HTERT RPE-1 (cell line): ENCODE results near the gene KCTD5.

ENCODE experiments used
- in situ Hi-C: fragments of 300-500 bp; cut with MboI; formaldehyde crosslinking; loops from 4 replicates; pipeline ENCODE4 v1.14.3; 2020; ENCODE audit warnings: low sequenced_read_pairs

The KCTD5 gene

DNA sequence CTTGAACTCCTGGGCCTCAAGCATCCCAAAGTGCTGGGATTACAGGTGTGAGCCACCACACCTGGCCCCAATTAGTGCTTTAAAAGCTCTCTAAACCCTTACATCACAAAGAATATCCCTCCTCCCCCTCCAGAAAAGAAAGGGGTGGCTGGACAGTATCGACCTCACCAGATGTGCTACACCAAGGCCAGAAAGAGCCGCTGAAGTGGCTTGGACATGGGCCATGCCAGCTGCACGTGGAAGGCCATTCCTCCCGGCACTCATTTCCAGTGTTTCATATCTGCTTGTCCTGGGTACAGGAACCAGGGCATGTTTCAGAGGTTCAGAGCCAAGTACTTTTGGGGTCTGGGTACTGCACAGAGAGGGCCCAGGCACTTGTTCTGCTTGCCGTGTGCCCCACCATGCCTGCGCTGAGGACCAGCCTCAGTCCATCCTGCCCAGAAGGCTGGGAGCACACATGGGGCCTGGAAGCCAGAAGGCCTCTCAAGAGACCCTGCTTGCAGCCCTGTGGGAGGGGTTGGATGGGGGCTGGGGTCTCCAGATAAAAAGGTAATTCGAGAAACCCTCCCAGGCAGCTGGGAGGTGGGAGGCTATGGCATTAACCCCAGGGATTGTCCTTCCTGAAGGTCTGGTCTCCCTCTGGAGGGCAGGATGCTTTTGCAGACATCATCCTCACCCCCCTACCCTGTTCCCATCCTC lies 66.6 kb downstream of the KCTD5 start:
- in situ Hi-C loops = no loop called here

DNA sequence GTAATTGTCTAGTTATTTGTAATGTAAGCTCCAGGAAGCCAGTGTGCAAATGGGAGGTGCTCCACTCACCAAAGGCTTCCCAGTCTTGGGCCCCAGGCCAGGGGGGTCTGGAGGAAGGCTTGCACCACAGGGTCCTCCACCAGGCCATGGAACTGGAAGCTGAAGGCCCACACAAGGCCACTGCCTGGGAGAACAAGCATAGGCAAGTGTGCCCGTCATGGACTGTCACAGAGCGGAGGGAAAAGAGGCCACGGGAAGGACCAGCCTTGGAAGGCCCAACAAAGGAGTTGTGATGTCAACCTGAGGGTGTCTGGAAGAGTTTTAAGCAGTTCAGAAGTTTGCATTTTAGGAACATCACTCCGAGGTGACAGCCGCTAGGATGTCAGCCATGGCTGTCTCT lies 67.2 kb downstream of the KCTD5 start:
- in situ Hi-C loops = no loop called here

DNA sequence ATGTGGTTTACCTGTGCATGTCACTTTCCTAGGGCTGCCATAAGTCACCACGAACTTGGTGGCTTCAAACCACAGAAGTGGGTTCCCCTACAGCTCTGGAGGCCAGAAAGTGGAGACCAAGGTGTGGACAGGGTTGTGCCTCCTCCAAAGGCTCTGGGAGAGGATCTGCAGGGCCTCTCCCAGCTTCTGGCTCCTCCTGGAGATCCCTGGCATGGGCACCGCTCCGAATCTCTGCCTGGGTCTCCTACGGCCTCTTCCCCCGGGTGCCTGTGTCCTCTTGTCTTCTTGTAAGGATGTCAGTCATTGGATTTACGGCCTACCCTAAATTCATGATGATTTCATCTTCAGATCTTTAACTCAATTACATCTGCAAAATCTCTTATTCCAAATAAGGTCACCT lies 67.6 kb downstream of the KCTD5 start:
- in situ Hi-C loops = no loop called here

DNA sequence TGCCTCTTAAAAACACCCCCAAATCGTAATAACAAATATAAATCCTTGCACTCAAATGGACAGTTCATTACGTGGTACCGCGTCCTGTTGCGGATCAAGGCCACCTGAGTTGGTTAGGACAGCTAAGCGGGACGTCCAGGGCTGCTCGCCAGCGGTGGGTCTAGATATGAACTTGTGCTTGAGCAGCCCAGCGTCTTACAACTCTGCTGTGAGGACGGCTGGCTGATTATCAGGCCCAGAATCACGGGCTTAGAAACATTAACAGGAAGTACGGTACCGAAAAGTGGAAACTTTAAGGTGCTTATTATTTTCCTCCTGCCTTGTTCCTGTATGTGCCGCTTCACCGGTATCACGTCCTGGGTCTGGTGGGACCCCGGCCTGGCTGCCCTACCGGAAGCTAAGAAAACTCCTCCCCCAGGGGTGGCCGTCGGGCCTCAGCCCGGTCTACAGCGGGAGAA lies 69.3 kb downstream of the KCTD5 start:
- in situ Hi-C loops = no loop called here

DNA sequence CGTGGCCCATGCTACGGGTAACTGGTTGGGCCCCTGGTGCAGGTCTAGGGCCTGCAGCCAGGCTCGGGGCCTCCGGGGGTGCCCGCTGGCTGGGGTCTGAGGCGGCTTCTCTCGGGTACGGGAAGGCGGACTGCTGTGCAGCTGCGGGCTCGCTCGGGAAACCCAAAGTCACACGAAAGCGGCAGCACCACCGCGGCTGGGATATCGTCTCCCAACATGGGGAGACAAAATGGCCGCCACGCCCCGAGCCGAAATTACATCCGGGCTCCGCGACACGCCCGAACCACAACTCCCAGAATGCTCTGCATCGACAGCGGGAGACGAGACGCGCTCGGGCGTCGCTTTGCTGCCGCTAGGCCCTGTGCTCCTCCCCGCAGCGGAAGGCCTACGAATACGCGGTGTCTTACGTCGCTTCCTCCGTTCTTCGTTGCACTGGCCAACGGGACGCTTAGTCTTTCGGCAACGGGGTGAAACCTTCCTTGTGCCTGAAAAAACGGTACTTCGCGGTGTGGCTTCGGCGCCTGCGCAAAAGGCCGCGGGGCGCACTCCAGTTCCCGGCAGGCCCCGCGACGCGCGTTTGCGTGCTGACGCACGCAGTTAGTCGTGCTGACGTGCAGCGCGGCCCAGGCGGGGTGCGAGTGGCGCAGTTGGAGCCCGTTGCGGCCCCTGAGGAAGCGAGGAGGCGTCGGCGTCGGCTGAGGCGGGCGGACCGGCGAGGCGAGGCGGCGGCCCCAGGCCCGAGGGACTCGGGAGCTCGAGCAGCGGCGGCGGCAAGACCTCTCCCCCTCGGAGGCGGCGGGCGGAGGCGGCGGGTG lies 69.9 kb downstream of the KCTD5 start, which contains the start of gene SRRM2:
Gene SRRM2 (plus strand): TSS at position 604 of the 815 bp plus-strand sequence. CDS start 3,727 bp downstream, outside the sequence.
- in situ Hi-C loops = no loop called here

DNA sequence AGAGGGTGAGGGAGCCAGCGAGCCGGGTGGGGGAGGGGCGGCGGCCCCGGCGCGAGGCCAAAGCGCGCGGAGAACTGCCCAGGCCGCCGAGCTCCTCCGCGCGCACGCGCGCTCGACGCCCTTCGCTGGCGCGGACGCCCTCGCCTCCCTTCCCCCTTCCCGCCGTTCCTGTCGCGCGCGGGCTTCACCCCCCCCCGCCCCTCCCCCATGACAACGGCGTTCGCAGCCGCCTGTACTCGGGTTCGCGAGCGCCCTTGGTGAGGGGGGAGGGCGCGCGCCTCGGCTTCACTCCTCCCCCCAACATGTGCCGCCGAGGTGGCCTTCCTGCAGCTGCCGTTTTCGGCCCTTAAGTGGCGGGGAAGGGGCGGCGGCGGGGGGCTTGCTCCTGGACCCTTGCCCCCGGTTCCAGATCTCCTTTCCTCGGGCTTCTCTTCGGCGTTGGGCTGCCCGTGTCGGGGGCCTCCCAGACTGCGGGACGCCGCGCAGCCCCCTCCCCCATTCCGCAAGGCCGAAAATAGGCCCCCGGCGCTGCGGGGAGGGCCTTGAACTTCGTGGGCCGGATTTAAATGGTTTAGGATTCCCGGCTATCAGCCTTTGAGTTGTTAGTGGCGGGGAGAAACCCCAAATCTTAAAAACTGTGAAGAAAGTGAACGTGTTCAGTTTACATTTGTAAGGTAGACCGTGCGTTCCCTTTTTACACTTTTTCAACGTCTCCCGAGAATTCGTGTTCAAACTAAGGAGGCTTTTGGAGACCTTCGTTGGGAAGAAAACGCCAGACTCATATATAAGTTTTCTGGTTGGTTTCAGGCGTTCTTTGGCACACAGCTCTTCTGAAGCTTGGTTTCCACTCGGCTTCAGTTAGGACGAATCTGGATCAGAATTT lies 70.8 kb downstream of the KCTD5 start:
- in situ Hi-C loops = no loop called here

DNA sequence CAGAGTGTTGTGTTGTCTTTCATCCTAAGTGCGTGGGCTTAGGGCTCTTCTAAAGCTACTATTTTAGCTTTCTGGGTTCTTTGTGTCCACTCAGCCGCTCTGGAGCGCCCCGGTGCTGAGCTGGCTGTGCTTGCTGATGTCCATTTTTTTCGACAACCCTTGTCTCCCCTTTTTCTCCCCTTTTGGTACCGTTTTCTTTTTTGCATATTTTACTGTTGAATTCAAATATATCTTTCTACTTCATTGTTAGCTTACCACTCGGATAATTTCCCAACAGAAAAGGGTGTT lies 71.4 kb downstream of the KCTD5 start:
- in situ Hi-C loops = no loop called here

DNA sequence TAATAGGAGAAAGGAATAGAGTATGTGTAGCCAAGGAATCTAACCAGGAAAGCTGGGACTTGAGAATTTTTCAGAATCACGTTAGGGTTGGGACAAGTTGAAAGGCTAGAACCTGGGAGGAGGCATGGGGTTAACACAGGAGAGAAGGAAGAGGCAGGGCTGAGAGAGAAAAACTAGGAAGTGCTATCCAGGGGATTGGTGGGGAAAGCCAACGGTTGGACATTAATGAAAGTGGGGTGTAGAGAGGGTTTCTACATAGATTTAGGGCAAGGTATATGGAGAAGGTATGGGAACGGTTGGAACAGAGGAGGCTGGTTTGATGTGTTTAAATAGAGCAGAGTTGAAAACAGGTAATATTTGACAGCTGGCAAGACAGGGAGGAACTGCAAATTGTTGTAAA lies 72.8 kb downstream of the KCTD5 start:
- in situ Hi-C loops = no loop called here

DNA sequence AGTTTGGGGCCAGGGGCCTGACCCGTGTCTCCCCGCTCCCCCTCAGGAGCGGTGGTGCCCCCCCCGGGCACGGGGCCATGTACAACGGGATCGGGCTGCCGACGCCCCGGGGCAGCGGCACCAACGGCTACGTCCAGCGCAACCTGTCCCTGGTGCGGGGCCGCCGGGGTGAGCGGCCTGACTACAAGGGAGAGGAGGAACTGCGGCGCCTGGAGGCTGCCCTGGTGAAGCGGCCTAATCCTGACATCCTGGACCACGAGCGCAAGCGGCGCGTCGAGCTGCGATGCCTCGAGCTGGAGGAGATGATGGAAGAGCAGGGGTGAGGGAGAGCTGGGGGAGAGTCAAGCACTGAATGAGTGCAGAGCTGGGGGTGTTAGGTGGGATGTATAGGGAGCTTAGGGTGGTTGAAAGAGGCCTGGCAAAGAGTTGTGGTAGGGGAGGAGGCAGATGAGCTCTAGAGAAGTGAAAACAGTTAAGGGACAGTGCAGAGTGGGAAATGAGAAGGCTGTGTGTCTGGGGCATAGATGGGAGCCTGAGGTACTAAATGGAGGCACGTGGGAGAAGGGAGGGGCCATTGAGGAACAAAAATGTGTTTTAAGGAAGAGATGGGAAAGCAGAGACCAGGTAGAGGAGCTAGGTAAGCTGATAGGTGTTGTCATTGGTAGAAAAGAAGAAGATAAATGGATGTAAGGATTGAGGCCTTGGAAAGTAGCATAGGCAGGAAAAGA lies 74.1 kb downstream of the KCTD5 start:
- in situ Hi-C loops = no loop called here

DNA sequence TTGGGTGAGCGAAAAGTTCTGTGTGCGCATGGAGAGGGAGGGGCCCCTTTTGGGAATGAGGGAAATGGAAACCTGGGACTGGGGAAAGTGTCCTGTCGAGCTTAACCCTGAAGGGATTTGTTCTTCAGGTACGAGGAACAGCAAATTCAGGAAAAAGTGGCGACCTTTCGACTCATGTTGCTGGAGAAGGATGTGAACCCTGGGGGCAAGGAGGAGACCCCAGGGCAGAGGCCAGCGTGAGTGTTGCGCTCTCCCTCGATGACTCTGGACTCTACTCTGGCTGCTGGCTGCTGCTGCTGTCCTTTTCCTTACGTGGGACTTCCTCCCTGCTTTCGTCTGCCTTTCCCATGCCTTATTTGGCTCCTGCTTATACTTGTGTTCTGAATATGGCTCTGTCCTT lies 75.0 kb downstream of the KCTD5 start:
- in situ Hi-C loops = no loop called here
